Measurements from ENCODE around the gene NDUFS6.
"Not testable (repeated sequence)": the region's sequence is repeated elsewhere in the genome, so short reads cannot be mapped to it uniquely, and the experiment has no call there.

The NDUFS6 gene

DNA sequence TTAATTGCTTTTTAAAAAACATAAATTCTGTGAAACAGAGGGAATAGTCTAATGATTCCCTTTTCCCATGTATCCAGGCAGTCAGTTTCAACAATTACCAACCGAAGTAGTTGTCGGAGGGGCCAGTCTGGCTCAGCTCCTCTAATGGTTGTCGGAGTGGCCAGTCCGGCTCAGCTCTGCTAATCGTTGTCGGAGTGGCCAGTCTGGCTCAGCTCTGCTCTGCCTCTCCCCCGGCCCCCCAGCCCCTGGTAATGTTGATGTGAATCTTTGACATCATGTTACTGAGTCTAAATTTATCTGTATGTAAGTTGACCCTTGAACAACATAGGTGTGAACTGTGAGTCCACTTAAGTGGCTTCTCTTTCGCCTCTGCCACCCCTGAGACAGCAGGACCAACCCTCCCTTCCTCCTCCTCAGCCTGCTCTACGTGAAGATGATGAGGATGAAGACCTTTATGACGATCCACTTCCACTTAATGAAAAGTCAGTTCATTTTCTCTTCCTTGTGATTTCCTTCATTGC lies 9.4 kb downstream of the NDUFS6 start:
- TF ChIP-seq, protein P1, sequence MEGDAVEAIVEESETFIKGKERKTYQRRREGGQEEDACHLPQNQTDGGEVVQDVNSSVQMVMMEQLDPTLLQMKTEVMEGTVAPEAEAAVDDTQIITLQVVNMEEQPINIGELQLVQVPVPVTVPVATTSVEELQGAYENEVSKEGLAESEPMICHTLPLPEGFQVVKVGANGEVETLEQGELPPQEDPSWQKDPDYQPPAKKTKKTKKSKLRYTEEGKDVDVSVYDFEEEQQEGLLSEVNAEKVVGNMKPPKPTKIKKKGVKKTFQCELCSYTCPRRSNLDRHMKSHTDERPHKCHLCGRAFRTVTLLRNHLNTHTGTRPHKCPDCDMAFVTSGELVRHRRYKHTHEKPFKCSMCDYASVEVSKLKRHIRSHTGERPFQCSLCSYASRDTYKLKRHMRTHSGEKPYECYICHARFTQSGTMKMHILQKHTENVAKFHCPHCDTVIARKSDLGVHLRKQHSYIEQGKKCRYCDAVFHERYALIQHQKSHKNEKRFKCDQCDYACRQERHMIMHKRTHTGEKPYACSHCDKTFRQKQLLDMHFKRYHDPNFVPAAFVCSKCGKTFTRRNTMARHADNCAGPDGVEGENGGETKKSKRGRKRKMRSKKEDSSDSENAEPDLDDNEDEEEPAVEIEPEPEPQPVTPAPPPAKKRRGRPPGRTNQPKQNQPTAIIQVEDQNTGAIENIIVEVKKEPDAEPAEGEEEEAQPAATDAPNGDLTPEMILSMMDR (conservative IDR thresholded peaks at IDR 0.05; ENCODE audit: low read depth, low read length): no peak
- H3K4me3 ChIP-seq (ENCODE audit: low read depth, low read length): no peak overlapping the region
- no peak for DNase-seq (ENCODE audit: low read depth)

DNA sequence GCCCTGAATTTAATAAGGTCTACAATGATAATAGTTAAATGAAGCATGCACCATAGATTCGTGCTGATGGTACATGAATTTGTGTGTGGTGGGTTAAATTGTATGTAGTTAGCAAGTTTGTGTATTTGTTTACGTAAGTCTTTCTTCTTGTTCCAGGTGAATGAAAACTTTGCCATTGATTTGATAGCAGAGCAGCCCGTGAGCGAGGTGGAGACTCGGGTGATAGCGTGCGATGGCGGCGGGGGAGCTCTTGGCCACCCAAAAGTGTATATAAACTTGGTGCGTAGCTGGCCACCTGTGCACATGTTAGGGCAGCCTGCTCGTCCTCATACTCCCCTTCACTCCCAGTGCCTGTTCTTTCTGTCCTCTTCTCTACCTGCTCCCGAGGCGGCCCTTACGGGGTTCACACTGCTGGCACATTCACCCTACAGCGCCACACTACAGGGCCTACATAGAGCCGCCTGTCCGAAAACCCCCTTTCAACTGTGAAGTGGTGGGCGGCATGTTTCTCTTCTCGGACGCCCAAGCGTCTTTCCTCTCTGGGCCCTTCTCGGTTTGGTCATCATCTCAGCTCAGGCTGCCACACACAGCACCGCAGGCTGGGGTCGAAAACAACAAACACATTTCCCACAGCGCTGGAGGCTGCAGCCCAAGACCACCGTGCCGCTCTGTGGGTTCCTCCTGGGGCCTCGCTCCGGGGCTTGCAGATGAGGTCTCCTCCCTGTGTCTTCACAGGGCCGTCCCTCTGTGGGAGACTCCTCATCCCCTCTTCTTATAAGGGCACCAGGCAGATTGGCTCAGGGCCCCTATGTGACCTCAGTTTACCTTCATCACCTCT lies 13.2 kb downstream of the NDUFS6 start:
- TF ChIP-seq, protein P1 (conservative IDR thresholded peaks at IDR 0.05; ENCODE audit: low read depth, low read length): no peak
- H3K4me3 ChIP-seq (ENCODE audit: low read depth, low read length): no peak overlapping the region
- no peak for DNase-seq (ENCODE audit: low read depth)

DNA sequence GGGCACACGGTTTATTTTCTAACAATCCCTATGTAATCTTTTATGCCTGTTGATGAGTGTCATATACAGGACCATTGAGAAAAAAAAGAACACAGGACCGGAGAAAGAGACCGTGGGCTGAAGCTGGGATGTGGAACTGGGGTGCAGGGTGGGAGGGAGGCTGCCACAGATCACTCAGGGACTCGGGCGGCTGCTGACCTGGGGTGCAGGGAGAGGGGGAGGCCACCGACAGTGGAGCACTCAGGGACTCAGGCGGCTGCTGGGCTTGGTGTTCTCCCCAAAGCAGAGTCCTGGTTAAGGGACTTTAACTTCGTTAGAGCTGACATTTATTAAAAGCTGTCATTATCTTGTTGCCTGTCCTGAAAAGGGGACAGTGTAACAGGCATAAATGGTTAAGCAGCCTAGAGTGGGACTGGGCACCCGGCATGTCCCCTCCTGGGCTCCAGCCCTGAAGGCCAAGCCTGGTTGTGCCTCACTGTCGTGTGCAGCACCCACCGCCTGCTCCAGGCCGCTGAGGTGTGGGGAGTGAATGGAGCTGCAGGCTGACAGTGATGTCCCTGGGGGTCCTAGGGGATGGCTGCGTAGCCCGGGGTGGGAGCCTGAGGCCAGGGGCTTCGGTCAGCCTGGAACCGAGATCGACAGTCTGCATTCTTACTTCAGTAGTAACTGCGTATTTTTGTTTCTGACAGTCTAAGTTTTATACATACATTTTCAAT lies 14.0 kb downstream of the NDUFS6 start:
- no peak overlapping the region for H3K4me3 ChIP-seq (ENCODE audit: low read depth, low read length)
- TF ChIP-seq, protein P1 (conservative IDR thresholded peaks at IDR 0.05; ENCODE audit: low read depth, low read length): no peak
- no peak for DNase-seq (ENCODE audit: low read depth)

DNA sequence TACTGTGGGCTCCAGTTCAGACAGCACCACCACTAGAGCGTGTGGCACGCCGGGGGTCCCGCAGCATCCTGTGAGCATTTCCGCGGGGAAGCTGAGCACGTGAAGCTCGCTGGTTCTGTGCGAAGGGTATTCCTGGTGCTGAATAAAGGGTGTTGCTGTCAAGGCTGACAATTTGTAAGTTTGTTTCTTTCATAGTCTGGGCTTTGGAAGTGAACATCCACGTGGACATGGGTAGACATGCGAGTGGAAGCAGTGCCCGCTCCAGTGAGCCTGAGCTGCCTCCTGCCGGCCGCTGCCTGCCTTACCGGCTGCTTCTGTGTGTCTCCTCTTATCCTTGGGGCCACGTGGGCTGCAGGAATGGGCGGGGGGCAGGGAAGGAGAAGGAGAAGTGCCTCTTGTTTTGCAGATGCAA lies 14.7 kb downstream of the NDUFS6 start:
- TF ChIP-seq, protein P1 (conservative IDR thresholded peaks at IDR 0.05; ENCODE audit: low read depth, low read length): no peak
- DNase-seq (ENCODE audit: low read depth): no peak
- H3K4me3 ChIP-seq (ENCODE audit: low read depth, low read length): no peak overlapping the region

DNA sequence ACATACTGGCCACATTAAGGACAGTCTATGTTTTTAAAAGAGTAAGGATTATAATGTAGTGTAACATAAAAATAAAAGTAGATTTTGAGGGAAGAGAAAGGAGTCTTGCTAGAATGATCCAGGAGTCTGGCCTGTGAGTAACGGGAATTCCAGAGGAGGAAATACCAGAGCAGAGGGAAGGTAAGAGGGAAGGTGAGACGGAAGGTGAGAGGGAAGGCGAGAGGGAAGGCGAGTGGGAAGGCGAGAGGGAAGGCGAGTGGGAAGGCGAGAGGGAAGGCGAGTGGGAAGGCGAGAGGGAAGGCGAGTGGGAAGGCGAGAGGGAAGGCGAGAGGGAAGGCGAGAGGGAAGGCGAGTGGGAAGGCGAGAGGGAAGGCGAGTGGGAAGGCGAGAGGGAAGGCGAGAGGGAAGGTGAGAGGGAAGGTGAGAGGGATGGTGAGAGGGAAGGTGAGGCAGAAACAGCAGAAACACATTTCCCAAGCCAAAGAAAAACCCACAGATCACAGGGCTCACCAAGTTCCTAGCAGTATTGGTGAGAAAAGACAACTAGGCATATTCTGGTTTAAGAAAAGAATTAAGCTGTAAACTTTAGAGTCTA lies 15.4 kb downstream of the NDUFS6 start:
- DNase-seq (ENCODE audit: low read depth); H3K4me3 ChIP-seq (ENCODE audit: low read depth, low read length): not testable (repeated sequence)

DNA sequence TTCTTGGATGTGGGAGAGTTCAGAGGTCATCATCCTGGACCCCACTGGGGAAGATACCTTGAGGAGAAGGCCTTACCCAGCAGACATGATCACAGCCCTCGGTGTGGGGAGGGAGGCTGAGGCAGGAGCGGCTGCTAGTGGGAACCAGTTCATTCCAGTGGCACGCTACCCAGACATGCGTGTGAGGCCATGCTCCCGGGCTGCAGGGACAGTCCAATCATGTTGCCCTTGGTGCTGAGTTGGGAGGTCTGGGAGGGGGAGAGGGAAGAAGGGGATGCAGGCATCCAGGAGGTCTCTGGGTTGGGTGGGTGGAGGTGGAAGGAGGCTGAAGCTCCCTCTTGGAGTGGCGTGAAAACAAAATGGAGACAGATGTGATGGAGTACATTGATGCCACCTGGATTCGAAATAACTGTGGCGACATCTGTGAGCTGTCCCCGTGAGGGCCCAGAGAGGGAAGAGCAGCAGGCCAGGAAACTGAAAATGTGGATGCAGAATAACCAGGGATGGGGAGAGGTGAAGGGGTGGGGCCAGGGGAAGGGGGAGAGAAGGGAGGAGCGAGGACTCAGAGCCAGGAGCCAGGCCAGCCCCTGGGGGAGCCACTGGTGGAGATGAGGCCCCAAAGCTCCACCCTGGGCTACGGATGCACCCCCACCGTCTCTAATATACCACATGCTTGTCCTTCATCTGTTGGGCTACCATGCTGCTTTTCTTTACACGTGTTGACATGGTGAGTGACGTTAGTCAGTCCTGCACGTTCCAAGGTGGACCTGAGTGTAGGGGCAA lies 16.2 kb downstream of the NDUFS6 start:
- no peak for DNase-seq (ENCODE audit: low read depth)
- H3K4me3 ChIP-seq (ENCODE audit: low read depth, low read length): no peak overlapping the region
- TF ChIP-seq, protein P1 (conservative IDR thresholded peaks at IDR 0.05; ENCODE audit: low read depth, low read length): no peak
